OCI-LY1 (cell line): ENCODE data around the gene PPM1G.

Experiments used
- EZH2 ChIP-seq: fragments of 200-600 bp; sonication (generic), shearing (Covaris generic); IDR thresholded peaks from 2 replicates; pipeline ENCODE4 v1.8.0; 2017; ENCODE audit warnings: borderline replicate concordance, mixed run types, mild to moderate bottlenecking, antibody characterized with exemption, low read length, moderate library complexity, mixed read lengths
- TF ChIP-seq, protein P1 (sequence below): fragments of 200-600 bp; sonication (generic), shearing (Covaris generic); IDR thresholded peaks from 2 replicates; pipeline ENCODE4 v1.5.1; 2017; ENCODE audit warnings: mild to moderate bottlenecking, antibody characterized with exemption, low read length, moderate library complexity, mixed read lengths

DNA sequence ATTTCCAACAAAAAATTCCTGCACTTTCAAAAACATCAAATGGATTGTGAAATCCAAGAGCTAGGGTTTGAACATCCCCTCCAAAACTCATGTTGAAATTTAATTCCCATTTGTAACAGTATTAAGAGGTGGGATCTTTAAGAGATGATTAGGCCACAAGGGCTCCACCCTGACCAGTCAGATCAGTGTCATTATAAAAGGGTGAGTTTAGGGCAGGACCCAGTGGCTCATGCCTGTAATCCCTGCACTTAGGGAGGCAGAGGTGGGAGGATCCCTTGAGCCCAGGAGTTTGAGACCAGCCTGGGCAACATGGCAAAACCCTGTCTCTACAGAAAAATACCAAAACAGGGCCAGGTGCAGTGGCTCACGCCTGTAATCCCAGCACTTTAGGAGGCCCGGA, 61.8 kb downstream of the PPM1G start:
- TF ChIP-seq, protein P1, sequence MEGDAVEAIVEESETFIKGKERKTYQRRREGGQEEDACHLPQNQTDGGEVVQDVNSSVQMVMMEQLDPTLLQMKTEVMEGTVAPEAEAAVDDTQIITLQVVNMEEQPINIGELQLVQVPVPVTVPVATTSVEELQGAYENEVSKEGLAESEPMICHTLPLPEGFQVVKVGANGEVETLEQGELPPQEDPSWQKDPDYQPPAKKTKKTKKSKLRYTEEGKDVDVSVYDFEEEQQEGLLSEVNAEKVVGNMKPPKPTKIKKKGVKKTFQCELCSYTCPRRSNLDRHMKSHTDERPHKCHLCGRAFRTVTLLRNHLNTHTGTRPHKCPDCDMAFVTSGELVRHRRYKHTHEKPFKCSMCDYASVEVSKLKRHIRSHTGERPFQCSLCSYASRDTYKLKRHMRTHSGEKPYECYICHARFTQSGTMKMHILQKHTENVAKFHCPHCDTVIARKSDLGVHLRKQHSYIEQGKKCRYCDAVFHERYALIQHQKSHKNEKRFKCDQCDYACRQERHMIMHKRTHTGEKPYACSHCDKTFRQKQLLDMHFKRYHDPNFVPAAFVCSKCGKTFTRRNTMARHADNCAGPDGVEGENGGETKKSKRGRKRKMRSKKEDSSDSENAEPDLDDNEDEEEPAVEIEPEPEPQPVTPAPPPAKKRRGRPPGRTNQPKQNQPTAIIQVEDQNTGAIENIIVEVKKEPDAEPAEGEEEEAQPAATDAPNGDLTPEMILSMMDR: no peak
- TF ChIP-seq EZH2: no peak
